Duodenal mucosa (tissue), 2 donors: ENCODE measurements around the gene PSEN2.
"Not testable (repeated sequence)": the region's sequence is repeated elsewhere in the genome, so short reads cannot be mapped to it uniquely, and the experiment has no call there.

Experiments used
- H3K27ac ChIP-seq: one replicate; pipeline ENCODE4 v1.7.0; 2013; ENCODE audit warnings: low read depth, low read length
- H3K27me3 ChIP-seq, 2 donors: one replicate each; pipeline ENCODE4 v1.7.0; 2013; ENCODE audit warnings: low read length in 2 of 2, control low read depth in 1 of 2; ENCODE audit not compliant: insufficient read depth in 2 of 2, control insufficient read depth in 1 of 2
- H3K36me3 ChIP-seq, 2 donors: one replicate each; pipeline ENCODE4 v1.7.0; 2013; ENCODE audit warnings: low read length in 2 of 2, control low read depth in 1 of 2; ENCODE audit not compliant: insufficient read depth in 2 of 2, control insufficient read depth in 1 of 2
- H3K4me1 ChIP-seq, 2 donors: one replicate each; pipeline ENCODE4 v1.7.0; 2013; ENCODE audit warnings: low read length in 2 of 2, control low read depth in 1 of 2; ENCODE audit not compliant: insufficient read depth in 2 of 2, control insufficient read depth in 1 of 2
- H3K4me3 ChIP-seq, 2 donors: one replicate each; pipeline ENCODE4 v1.7.0; 2013; ENCODE audit warnings: low read length in 2 of 2, low read depth in 1 of 2
- H3K9ac ChIP-seq, 2 donors: one replicate each; pipeline ENCODE4 v1.7.0; 2013; ENCODE audit warnings: low read length in 2 of 2, low read depth in 1 of 2
- H3K9me3 ChIP-seq, 2 donors: one replicate each; pipeline ENCODE4 v1.7.0; 2013; ENCODE audit warnings: low read length in 2 of 2, control low read depth in 1 of 2; ENCODE audit not compliant: control insufficient read depth in 1 of 2

Gene PSEN2

DNA sequence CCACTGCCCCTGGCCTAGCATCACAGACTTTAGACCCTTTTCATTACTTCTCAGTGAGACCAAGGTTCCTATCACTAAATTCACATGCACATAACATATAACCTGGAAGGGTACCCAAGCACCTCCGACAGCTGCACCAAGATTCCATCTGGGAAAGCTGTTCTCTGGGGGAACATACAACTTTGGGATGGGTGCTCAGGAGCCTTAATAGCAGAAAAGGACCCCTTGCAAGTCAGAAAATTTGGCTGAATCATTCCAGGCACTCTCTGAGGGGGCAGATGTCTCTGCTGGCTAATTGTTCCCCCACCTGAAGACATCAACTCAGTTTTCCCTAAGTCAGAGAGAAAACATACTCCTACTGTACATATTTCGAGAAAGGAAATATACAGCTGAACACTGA, 41.3 kb upstream of the PSEN2 start:
- Histone ChIP-seq H3K27ac (no peak overlapping the region), H3K9me3 (peaks cover 0 to 4% of the 10 kb centered on the region in 2 donors), H3K4me3 (no peak overlapping the region), H3K36me3 (no peaks in the 10 kb centered on the region), H3K9ac (no peak overlapping the region), H3K27me3 (no peaks in the 10 kb centered on the region), H3K4me1 (peaks cover 7% of the 10 kb centered on the region in 2 donors)

GRCh38 chr1:226831953-226832352, 38.5 kb upstream of the PSEN2 start:
- Histone ChIP-seq H3K9ac (no peak overlapping the region), H3K4me1 (peaks cover 7% of the 10 kb centered on the region in 2 donors), H3K27me3 (no peaks in the 10 kb centered on the region), H3K9me3 (peaks cover 0 to 4% of the 10 kb centered on the region in 2 donors), H3K36me3 (no peaks in the 10 kb centered on the region), H3K4me3 (no peak overlapping the region), H3K27ac (no peak overlapping the region)

GRCh38 chr1:226832613-226833012, 37.8 kb upstream of the PSEN2 start:
- Histone ChIP-seq H3K9me3 (peaks cover 0 to 4% of the 10 kb centered on the region in 2 donors), H3K27ac (no peak overlapping the region), H3K27me3 (no peaks in the 10 kb centered on the region), H3K4me1 (peaks cover 3 to 4% of the 10 kb centered on the region in 2 donors), H3K4me3 (no peak overlapping the region), H3K9ac (no peak overlapping the region), H3K36me3 (no peaks in the 10 kb centered on the region)

DNA sequence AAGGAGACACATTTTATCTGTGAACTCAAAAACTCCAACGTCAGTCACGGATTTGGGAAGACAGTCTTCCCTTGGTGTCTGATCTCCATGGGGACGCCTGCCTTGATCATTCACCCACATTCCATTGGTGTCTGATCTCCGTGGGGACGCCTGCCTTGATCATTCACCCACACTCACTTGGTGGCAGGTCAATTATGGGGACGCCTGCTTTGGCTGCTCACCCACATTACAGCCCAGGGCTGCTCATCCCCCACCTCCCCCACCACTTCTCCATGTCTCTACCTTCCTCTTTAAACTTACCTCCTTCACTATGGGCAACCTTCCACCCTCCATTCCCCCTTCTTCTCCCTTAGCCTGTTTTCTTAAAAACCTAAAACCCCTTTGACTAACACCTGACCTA, 36.2 kb upstream of the PSEN2 start:
- not testable (repeated sequence) for H3K9me3 ChIP-seq, H3K9ac ChIP-seq, H3K4me1 ChIP-seq, H3K27me3 ChIP-seq, H3K27ac ChIP-seq, H3K4me3 ChIP-seq, H3K36me3 ChIP-seq

GRCh38 chr1:226835396-226835795, 35.0 kb upstream of the PSEN2 start:
- not testable (repeated sequence) for H3K27me3 ChIP-seq, H3K4me3 ChIP-seq, H3K36me3 ChIP-seq, H3K27ac ChIP-seq, H3K9ac ChIP-seq, H3K4me1 ChIP-seq, H3K9me3 ChIP-seq

- H3K9ac ChIP-seq, H3K4me1 ChIP-seq, H3K27ac ChIP-seq, H3K27me3 ChIP-seq, H3K36me3 ChIP-seq, H3K9me3 ChIP-seq, H3K4me3 ChIP-seq: not testable (repeated sequence)
Measured at GRCh38 chr1:226837966-226838365, 32.5 kb upstream of the PSEN2 start.

DNA sequence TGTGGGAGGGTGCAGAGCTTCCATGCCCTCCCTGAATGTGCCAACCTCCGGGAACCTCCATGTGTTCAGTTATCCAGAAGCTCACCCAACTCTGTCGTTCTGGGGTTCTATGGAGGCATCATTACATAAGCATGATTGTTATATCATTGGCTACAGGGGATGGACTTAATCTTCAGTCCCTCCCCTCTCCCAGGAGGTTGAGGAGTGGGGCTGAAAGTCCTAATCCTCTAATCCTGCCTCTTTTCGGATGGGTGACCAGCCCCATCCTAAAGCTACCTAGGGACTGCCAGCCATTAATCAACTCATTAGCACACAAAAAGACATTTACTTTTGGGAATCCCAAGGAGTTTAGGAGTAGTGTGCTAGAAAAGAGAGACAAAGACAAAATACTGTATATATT, 32.0 kb upstream of the PSEN2 start:
- Histone ChIP-seq H3K9ac (no peak overlapping the region), H3K4me1 (no peaks in the 10 kb centered on the region), H3K36me3 (no peaks in the 10 kb centered on the region), H3K27ac (no peak overlapping the region), H3K9me3 (peaks cover 0 to under 1% of the 10 kb centered on the region in 2 donors), H3K27me3 (no peaks in the 10 kb centered on the region), H3K4me3 (no peak overlapping the region)

DNA sequence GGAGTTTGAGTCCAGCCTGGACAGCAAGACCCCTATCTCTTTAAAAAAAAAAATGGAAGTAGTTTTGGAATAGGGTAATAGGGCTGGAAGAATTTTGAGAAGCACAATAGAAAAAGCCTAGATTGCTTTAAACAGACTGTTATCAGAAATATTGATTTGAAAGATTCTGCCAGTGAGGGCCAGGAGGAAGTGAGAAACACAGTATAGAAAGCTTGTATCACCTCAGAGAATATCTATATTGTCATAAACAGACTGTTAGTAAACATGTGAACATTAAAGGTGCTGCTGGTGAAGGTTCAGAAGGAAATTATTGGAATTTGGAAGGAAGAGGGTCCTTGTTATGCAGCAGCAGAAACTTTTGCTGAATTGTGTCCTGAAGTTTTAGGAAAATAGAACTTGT, 24.8 kb upstream of the PSEN2 start:
- no peak overlapping the region for H3K27ac ChIP-seq
- no peaks in the 10 kb centered on the region for H3K36me3 ChIP-seq
- no peaks in the 10 kb centered on the region for H3K9me3 ChIP-seq
- H3K4me3 ChIP-seq: no peak overlapping the region
- no peaks in the 10 kb centered on the region for H3K4me1 ChIP-seq
- H3K27me3 ChIP-seq: no peaks in the 10 kb centered on the region
- no peak overlapping the region for H3K9ac ChIP-seq

- Histone ChIP-seq H3K27me3 (no peaks in the 10 kb centered on the region), H3K36me3 (no peaks in the 10 kb centered on the region), H3K4me3 (no peak overlapping the region)
Measured at GRCh38 chr1:226846786-226847185, 23.6 kb upstream of the PSEN2 start.

DNA sequence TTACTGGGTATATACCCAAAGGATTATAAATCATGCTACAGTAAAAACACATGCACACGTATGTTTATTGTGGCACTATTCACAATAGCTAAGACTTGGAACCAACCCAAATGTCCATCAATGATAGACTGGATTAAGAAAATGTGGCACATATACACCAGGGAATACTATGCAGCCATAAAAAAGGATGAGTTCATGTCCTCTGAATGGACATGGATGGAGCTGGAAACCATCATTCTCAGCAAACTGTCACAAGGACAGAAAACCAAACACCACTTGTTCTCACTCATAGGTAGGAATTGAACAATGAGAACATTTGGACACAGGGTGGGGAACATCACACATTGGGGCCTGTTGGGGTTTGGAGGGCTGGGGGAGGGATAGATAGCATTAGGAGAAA, 15.9 kb upstream of the PSEN2 start:
- H3K9ac ChIP-seq, H3K36me3 ChIP-seq, H3K4me1 ChIP-seq, H3K9me3 ChIP-seq, H3K27me3 ChIP-seq, H3K4me3 ChIP-seq, H3K27ac ChIP-seq: not testable (repeated sequence)

More at GRCh38 chr1:226846786-226847185, 23.6 kb upstream of the PSEN2 start:
- Histone ChIP-seq H3K9me3 (no peaks in the 10 kb centered on the region), H3K27ac (no peak overlapping the region), H3K4me1 (no peaks in the 10 kb centered on the region), H3K9ac (no peak overlapping the region)

- Histone ChIP-seq H3K9me3 (no peaks in the 10 kb centered on the region), H3K27me3 (no peaks in the 10 kb centered on the region), H3K36me3 (no peaks in the 10 kb centered on the region), H3K4me3 (no peak overlapping the region), H3K27ac (no peak overlapping the region), H3K9ac (no peak overlapping the region), H3K4me1 (peaks cover 13 to 19% of the 10 kb centered on the region in 2 donors)
Measured at GRCh38 chr1:226862890-226863289, 7.5 kb upstream of the PSEN2 start.
